GM12878 (cell line): ENCODE data around the gene SEMA4D. TPM values are rescaled to one million over a fixed set of nuclear protein-coding genes. Genes with fewer than 3 reads are reported as not detected.

Source experiments
- ATAC-seq: fragments of 200-7000 bp; cut with Tn5 transposase; 3 replicates; pipeline ENCODE4 v1.9.1; 2020; ENCODE audit warnings: mild to moderate bottlenecking, moderate library complexity
- BruUV-seq: library from RNA; stranded (reverse); fragments of 400-500 nt; replicated peaks from 2 replicates; lab custom pipeline; 2021; lab: Mats Ljungman, UMichigan
- CTCF ChIA-PET: fragments of 300-600 bp; sonication (Branson Sonifier 250); formaldehyde crosslinking; extraction: SDS; loops from one replicate; lab custom pipeline; 2021; ENCODE audit warnings: inconsistent platforms; lab: Yijun Ruan, JAX
- POLR2A ChIA-PET: fragments of 350-600 bp; formaldehyde crosslinking; extraction: SDS; loops from one replicate; lab custom pipeline; 2021; ENCODE audit warnings: inconsistent platforms; lab: Charles Lee
- RAD21 ChIA-PET: fragments of 300-600 bp; sonication (Branson Sonifier 250); formaldehyde crosslinking; loops from one replicate; lab custom pipeline; 2023; ENCODE audit warnings: antibody characterized with exemption; ENCODE audit not compliant: unreplicated experiment; lab: Charles Lee
- SMC1A ChIA-PET: fragments of 300-600 bp; sonication (Branson Sonifier 250); formaldehyde crosslinking; loops from one replicate; lab custom pipeline; 2023; ENCODE audit not compliant: unreplicated experiment, uncharacterized antibody; lab: Charles Lee
- DNase-seq: peaks from one replicate; pipeline ENCODE4 v3.0.0-alpha.2; 2011; ENCODE audit warnings: low read depth, low spot score
- FAIRE-seq: peaks from 3 replicates; lab custom pipeline; 2011; peaks lifted over from hg19 to GRCh38; lab: Jason Lieb, UNC
- H2AFZ ChIP-seq: 2 replicates; pipeline ENCODE4 v1.6.0; 2011; ENCODE audit warnings: low read depth, low read length, control low read depth; ENCODE audit not compliant: control insufficient read depth
- H3K27ac ChIP-seq: 2 replicates; pipeline ENCODE4 v1.5.1; 2011; ENCODE audit warnings: control low read depth; ENCODE audit not compliant: control insufficient read depth, insufficient read depth
- H3K27me3 ChIP-seq, 2 experiments: replicated peaks in 1 of 2; 2 replicates each; pipeline versions ENCODE4 v1.6.0 to v1.6.1; 2011; ENCODE audit warnings: low read length in 1 of 2; ENCODE audit not compliant: control insufficient read depth in 2 of 2, insufficient read depth in 2 of 2
- H3K36me3 ChIP-seq, 2 experiments: 2 replicates each; pipeline ENCODE4 v1.5.1; 2011; ENCODE audit warnings: low read length in 1 of 2; ENCODE audit not compliant: control insufficient read depth in 2 of 2, insufficient read depth in 2 of 2
- H3K4me1 ChIP-seq: 2 replicates; pipeline ENCODE4 v1.6.1; 2011; ENCODE audit warnings: mild to moderate bottlenecking, low read length, moderate library complexity, mixed read lengths; ENCODE audit not compliant: control insufficient read depth, insufficient read depth
- H3K4me2 ChIP-seq: 2 replicates; pipeline ENCODE4 v1.6.0; 2011; ENCODE audit warnings: control low read depth; ENCODE audit not compliant: control insufficient read depth, insufficient read depth
- H3K4me3 ChIP-seq: fragments of 200-600 bp; sonication (generic); 2 replicates; pipeline ENCODE4 v1.5.1; 2016
- H3K79me2 ChIP-seq: 2 replicates; pipeline ENCODE4 v1.6.0; 2011; ENCODE audit warnings: low read length; ENCODE audit not compliant: control insufficient read depth, insufficient read depth
- H3K9ac ChIP-seq: 2 replicates; pipeline ENCODE4 v1.8.0; 2011; ENCODE audit warnings: low read length, control low read depth, mixed read lengths; ENCODE audit not compliant: control insufficient read depth, insufficient read depth
- H3K9me3 ChIP-seq: replicated peaks from 3 replicates; pipeline ENCODE4 v1.5.1; 2011; ENCODE audit warnings: mild to moderate bottlenecking, low read length; ENCODE audit not compliant: control insufficient read depth, insufficient read depth
- H4K20me1 ChIP-seq: 2 replicates; pipeline ENCODE4 v1.6.0; 2011; ENCODE audit not compliant: control insufficient read depth, insufficient read depth
- BMI1 ChIP-seq: fragments of 450-650 bp; IDR thresholded peaks from 2 replicates; pipeline ENCODE4 v1.6.1; 2016; ENCODE audit warnings: mild to moderate bottlenecking, moderate library complexity, borderline replicate concordance
- CBFB ChIP-seq: IDR thresholded peaks from 2 replicates; pipeline ENCODE4 v1.6.1; 2016; ENCODE audit warnings: antibody characterized with exemption, low read depth
- CEBPB ChIP-seq, 2 experiments: fragments of 150-350 bp in 1 of 2; IDR thresholded peaks; 2 replicates each; pipeline ENCODE4 v1.6.1; 2012 to 2014; ENCODE audit warnings: low read depth in 2 of 2, low read length in 2 of 2, borderline replicate concordance in 1 of 2, inconsistent platforms in 1 of 2
- FOXM1 ChIP-seq: IDR thresholded peaks from 2 replicates; pipeline ENCODE4 v1.6.1; 2012; ENCODE audit warnings: low read depth, mild to moderate bottlenecking, inconsistent platforms, low read length, moderate library complexity
- HCFC1 ChIP-seq: fragments of 150-350 bp; IDR thresholded peaks from 2 replicates; pipeline ENCODE4 v1.6.1; 2014; ENCODE audit warnings: low read length
- MTA2 ChIP-seq: fragments of 450-650 bp; IDR thresholded peaks from 2 replicates; pipeline ENCODE4 v1.6.1; 2016; ENCODE audit warnings: low read depth, mild to moderate bottlenecking, moderate library complexity
- NFYB ChIP-seq: IDR thresholded peaks from 2 replicates; pipeline ENCODE4 v1.6.1; 2011; ENCODE audit warnings: low read depth, mild to moderate bottlenecking, low read length, improper control_type of control experiment, moderate library complexity; ENCODE audit not compliant: insufficient read depth
- NR2F1 ChIP-seq: fragments of 450-650 bp; conservative IDR thresholded peaks from 2 replicates; pipeline ENCODE4 v1.6.1; 2017; ENCODE audit warnings: mild to moderate bottlenecking
- NRF1 ChIP-seq: conservative IDR thresholded peaks from 2 replicates; pipeline ENCODE4 v1.6.1; 2011; ENCODE audit warnings: mild to moderate bottlenecking, low read depth, low read length, improper control_type of control experiment
- POLR2A ChIP-seq: IDR thresholded peaks from 2 replicates; pipeline ENCODE4 v1.6.1; 2011; ENCODE audit warnings: low read depth, mild to moderate bottlenecking, low read length
- SMAD1 ChIP-seq: fragments of 450-650 bp; IDR thresholded peaks from 2 replicates; pipeline ENCODE4 v1.6.1; 2018; ENCODE audit warnings: mild to moderate bottlenecking, low read depth; ENCODE audit not compliant: partially characterized antibody
- SUPT20H ChIP-seq: IDR thresholded peaks from 2 replicates; pipeline ENCODE4 v1.6.1; 2011; ENCODE audit warnings: low read depth, mild to moderate bottlenecking, low read length, moderate library complexity, borderline replicate concordance; ENCODE audit not compliant: control insufficient read depth
- ZBED1 ChIP-seq: IDR thresholded peaks from 2 replicates; pipeline ENCODE4 v1.6.1; 2016; ENCODE audit warnings: borderline replicate concordance
- ZSCAN29 ChIP-seq: fragments of 450-650 bp; IDR thresholded peaks from 2 replicates; pipeline ENCODE4 v1.6.1; 2017; ENCODE audit warnings: mild to moderate bottlenecking, moderate library complexity
- WGBS: methylation state at CpG from one replicate; pipeline ENCODE4 v1.1.6; 2016; ENCODE audit warnings: low lambda C conversion rate; ENCODE audit not compliant: insufficient replicate concordance, insufficient coverage; ENCODE audit errors: missing lambda C conversion rate; 5-methylcytosine and 5-hydroxymethylcytosine counted together
- in situ Hi-C: fragments of 300-500 bp; cut with MboI; formaldehyde crosslinking; loops from 9 replicates; pipeline ENCODE4 v1.14.3; 2018; ENCODE audit warnings: mixed read lengths
- intact Hi-C: fragments of 100-400 bp; cut with micrococcal nuclease; formaldehyde crosslinking; loops from one replicate; pipeline ENCODE4 v1.14.2; 2022; ENCODE audit not compliant: unreplicated experiment
- polyA plus RNA-seq, 11 experiments: library from polyadenylated mRNA; depleted of rRNA in 4 of 11; unstranded in 6 of 11; stranded (reverse) in 5 of 11; fragments of >200 nt; fragmentation: Nextera tagmentation in 4 of 11; fragmentation: Illumina TruSeq in 1 of 11; extraction: Ambion mirVana in 4 of 11; extraction: Trizol in 1 of 11; gene quantifications; 1 replicate in 1 of 11; 2 replicates in 10 of 11; pipeline versions ENCODE4 v1.2.1 to v1.2.3, GENCODE V29; 2011 to 2016; ENCODE audit warnings: inconsistent platforms in 2 of 11, missing spikeins in 2 of 11, low read depth in 1 of 11
- total RNA-seq, 4 experiments: library from RNA; depleted of rRNA in 3 of 4; stranded (reverse); fragments of >200 nt in 3 of 4; fragmentation: Illumina TruSeq in 1 of 4; extraction: Trizol in 1 of 4; gene quantifications; 2 replicates each; pipeline versions ENCODE4 v1.2.1 to v1.2.3, GENCODE V29; 2013 to 2021
- TF ChIP-seq, protein P1 (sequence below): fragments of 450-650 bp; formaldehyde crosslinking; IDR thresholded peaks from 2 replicates; pipeline ENCODE4 v1.4.0; 2020; ENCODE audit warnings: mild to moderate bottlenecking, moderate library complexity
- TF ChIP-seq, protein P2 (sequence below): fragments of 450-650 bp; IDR thresholded peaks from 2 replicates; pipeline ENCODE4 v1.6.1; 2017; ENCODE audit warnings: borderline replicate concordance
- TF ChIP-seq, protein P3 (sequence below): IDR thresholded peaks from 2 replicates; pipeline ENCODE4 v1.6.1; 2011; ENCODE audit warnings: borderline replicate concordance, low read depth, mild to moderate bottlenecking, moderate library complexity, mixed read lengths, low read length; ENCODE audit not compliant: insufficient read depth; ENCODE audit errors: extremely low read length
- TF ChIP-seq, protein P4 (sequence below): fragments of 150-350 bp; IDR thresholded peaks from 2 replicates; pipeline ENCODE4 v1.6.1; 2014; ENCODE audit warnings: mild to moderate bottlenecking, low read depth, low read length

SEMA4D gene
- total and polyA plus RNA-seq, 10 of the 15 experiments (the other 5 are each of a cell fraction or from before 2014, with no cell fraction given), result 15.1 to 136 (median 39.6) TPM

DNA sequence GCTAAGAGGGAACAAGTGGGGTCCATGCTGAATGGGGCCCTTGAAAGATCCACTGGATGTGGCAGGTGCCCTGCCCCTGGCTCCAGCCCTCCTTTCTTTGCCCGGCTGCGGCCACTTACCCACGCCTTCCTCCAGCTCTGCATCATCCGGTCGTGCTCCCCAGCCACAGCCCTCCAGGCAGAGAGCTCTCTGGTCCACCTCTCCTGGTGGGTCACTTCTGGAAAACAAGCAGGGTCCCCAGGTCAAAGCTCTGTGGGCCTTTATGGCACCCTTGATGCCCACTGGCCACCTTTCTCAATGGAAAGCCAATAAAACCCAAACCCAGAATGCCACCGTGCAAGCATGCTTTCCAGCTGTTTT lies 134.6 kb downstream of the SEMA4D start:
- Histone ChIP-seq H2AFZ (no peak overlapping the region), H3K27ac (no peak overlapping the region), H3K36me3 (peaks cover 17 to 20% of the 10 kb centered on the region in 2 experiments), H3K27me3 (no peaks in the 10 kb centered on the region), H3K4me3 (no peak overlapping the region), H3K4me2 (no peak overlapping the region), H4K20me1 (no peaks in the 10 kb centered on the region; the same call in 1 of the 2 replicates), H3K4me1 (no peaks in the 10 kb centered on the region), H3K79me2 (no peaks in the 10 kb centered on the region), H3K9me3 (no peaks in the 10 kb centered on the region), H3K9ac (no peak overlapping the region)
- FAIRE-seq (no peak), ATAC-seq (no peak), DNase-seq (no peak)
- BruUV-seq, result no TSS peak
- SMC1A ChIA-PET, result interaction anchor here (0.8 to 1.2 kb wide), 2 partner anchors 12 to 88 kb away, joined by 3 to 4 read pairs; no protein-coding TSS in a partner anchor
- RAD21 ChIA-PET, result no interaction called here
- in situ Hi-C loops, result no loop called here
- CTCF ChIA-PET, result interaction anchor here (1.0 to 1.2 kb wide), 2 partner anchors 12 to 186 kb away, joined by 3 to 5 read pairs; no protein-coding TSS in a partner anchor
- WGBS, result 97% methylated on average over 6 of the region's 6 CpGs
- POLR2A ChIA-PET, result interaction anchor here (0.9 kb wide), 1 partner anchor 44 kb away, joined by 3 read pairs; no protein-coding TSS in a partner anchor
- intact Hi-C loops, result no loop called here
- TF ChIP-seq NR2F1, result no peak
- no peak for TF ChIP-seq CEBPB (IDR thresholded peaks at IDR 0.05; ENCODE audit: borderline replicate concordance in 1 of 2, low read depth in 2 of 2, low read length in 2 of 2)
- TF ChIP-seq SUPT20H, result no peak
- TF ChIP-seq SMAD1, result no peak
- TF ChIP-seq, protein P1, sequence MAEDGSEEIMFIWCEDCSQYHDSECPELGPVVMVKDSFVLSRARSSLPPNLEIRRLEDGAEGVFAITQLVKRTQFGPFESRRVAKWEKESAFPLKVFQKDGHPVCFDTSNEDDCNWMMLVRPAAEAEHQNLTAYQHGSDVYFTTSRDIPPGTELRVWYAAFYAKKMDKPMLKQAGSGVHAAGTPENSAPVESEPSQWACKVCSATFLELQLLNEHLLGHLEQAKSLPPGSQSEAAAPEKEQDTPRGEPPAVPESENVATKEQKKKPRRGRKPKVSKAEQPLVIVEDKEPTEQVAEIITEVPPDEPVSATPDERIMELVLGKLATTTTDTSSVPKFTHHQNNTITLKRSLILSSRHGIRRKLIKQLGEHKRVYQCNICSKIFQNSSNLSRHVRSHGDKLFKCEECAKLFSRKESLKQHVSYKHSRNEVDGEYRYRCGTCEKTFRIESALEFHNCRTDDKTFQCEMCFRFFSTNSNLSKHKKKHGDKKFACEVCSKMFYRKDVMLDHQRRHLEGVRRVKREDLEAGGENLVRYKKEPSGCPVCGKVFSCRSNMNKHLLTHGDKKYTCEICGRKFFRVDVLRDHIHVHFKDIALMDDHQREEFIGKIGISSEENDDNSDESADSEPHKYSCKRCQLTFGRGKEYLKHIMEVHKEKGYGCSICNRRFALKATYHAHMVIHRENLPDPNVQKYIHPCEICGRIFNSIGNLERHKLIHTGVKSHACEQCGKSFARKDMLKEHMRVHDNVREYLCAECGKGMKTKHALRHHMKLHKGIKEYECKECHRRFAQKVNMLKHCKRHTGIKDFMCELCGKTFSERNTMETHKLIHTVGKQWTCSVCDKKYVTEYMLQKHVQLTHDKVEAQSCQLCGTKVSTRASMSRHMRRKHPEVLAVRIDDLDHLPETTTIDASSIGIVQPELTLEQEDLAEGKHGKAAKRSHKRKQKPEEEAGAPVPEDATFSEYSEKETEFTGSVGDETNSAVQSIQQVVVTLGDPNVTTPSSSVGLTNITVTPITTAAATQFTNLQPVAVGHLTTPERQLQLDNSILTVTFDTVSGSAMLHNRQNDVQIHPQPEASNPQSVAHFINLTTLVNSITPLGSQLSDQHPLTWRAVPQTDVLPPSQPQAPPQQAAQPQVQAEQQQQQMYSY (CRISPR knock-in tag), result no peak
- TF ChIP-seq, protein P2, sequence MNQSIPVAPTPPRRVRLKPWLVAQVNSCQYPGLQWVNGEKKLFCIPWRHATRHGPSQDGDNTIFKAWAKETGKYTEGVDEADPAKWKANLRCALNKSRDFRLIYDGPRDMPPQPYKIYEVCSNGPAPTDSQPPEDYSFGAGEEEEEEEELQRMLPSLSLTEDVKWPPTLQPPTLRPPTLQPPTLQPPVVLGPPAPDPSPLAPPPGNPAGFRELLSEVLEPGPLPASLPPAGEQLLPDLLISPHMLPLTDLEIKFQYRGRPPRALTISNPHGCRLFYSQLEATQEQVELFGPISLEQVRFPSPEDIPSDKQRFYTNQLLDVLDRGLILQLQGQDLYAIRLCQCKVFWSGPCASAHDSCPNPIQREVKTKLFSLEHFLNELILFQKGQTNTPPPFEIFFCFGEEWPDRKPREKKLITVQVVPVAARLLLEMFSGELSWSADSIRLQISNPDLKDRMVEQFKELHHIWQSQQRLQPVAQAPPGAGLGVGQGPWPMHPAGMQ, result no peak
- TF ChIP-seq FOXM1, result no peak
- TF ChIP-seq ZBED1, result no peak
- TF ChIP-seq MTA2, result no peak
- TF ChIP-seq, protein P3, sequence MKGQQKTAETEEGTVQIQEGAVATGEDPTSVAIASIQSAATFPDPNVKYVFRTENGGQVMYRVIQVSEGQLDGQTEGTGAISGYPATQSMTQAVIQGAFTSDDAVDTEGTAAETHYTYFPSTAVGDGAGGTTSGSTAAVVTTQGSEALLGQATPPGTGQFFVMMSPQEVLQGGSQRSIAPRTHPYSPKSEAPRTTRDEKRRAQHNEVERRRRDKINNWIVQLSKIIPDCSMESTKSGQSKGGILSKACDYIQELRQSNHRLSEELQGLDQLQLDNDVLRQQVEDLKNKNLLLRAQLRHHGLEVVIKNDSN, result no peak
- TF ChIP-seq POLR2A, result no peak
- TF ChIP-seq NRF1, result no peak
- no peak for TF ChIP-seq NFYB
- TF ChIP-seq ZSCAN29, result no peak
- TF ChIP-seq, protein P4, sequence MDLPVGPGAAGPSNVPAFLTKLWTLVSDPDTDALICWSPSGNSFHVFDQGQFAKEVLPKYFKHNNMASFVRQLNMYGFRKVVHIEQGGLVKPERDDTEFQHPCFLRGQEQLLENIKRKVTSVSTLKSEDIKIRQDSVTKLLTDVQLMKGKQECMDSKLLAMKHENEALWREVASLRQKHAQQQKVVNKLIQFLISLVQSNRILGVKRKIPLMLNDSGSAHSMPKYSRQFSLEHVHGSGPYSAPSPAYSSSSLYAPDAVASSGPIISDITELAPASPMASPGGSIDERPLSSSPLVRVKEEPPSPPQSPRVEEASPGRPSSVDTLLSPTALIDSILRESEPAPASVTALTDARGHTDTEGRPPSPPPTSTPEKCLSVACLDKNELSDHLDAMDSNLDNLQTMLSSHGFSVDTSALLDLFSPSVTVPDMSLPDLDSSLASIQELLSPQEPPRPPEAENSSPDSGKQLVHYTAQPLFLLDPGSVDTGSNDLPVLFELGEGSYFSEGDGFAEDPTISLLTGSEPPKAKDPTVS, result no peak
- TF ChIP-seq BMI1, result no peak
- TF ChIP-seq HCFC1, result no peak
- no peak for TF ChIP-seq CBFB
